Prostate gland (tissue), 2 donors: Measurements from ENCODE around the gene BFSP1. TPM values are rescaled to one million over a fixed set of nuclear protein-coding genes. Genes with fewer than 3 reads are reported as not detected.

Source experiments
- DNase-seq: peaks from one replicate; pipeline ENCODE4 v3.0.0-alpha.2; 2019; ENCODE audit warnings: low spot score
- H3K27ac ChIP-seq, 2 donors: fragments of 200-600 bp; sonication (generic); 2 replicates each; pipeline ENCODE4 v1.5.1; 2017 to 2019
- H3K27me3 ChIP-seq: fragments of 200-600 bp; sonication (generic); replicated peaks from 2 replicates; pipeline ENCODE4 v1.5.1; 2019; ENCODE audit not compliant: insufficient read depth
- H3K36me3 ChIP-seq, 2 donors: fragments of 200-600 bp; sonication (generic); 1 replicate in 1 of 2; 2 replicates in 1 of 2; pipeline versions ENCODE4 v1.5.1 to v1.8.1; 2017 to 2019
- H3K4me1 ChIP-seq: fragments of 200-600 bp; sonication (generic); replicated peaks from 2 replicates; pipeline ENCODE4 v1.5.1; 2019
- H3K4me3 ChIP-seq, 2 donors: fragments of 200-600 bp; sonication (generic); 2 replicates each; pipeline ENCODE4 v1.5.1; 2017 to 2019
- H3K9me3 ChIP-seq: fragments of 200-600 bp; sonication (generic); 2 replicates; pipeline ENCODE4 v1.5.1; 2017
- CTCF ChIP-seq, 4 experiments: fragments of 200-600 bp in 2 of 4; fragments of 450-650 bp in 2 of 4; sonication (generic) in 2 of 4; IDR thresholded peaks; 1 replicate in 3 of 4; 2 replicates in 1 of 4; pipeline ENCODE4 v1.5.1; 2016 to 2019; ENCODE audit warnings: antibody characterized with exemption in 4 of 4, mild to moderate bottlenecking in 2 of 4, moderate library complexity in 2 of 4
- POLR2A ChIP-seq: fragments of 450-650 bp; IDR thresholded peaks from one replicate; pipeline ENCODE4 v1.6.1; 2016; ENCODE audit warnings: antibody characterized with exemption, mild to moderate bottlenecking
- POLR2AphosphoS5 ChIP-seq: sonication (generic); formaldehyde crosslinking; IDR thresholded peaks from one replicate; pipeline ENCODE4 v1.6.1; 2017; ENCODE audit warnings: antibody characterized with exemption
- WGBS: methylation state at CpG from one replicate; pipeline ENCODE4 v1.1.5; 2018; 5-methylcytosine and 5-hydroxymethylcytosine counted together
- intact Hi-C: fragments of 100-400 bp; cut with DNase I; formaldehyde crosslinking; loops from one replicate; pipeline ENCODE4 v1.14.2; 2022
- total RNA-seq, 2 donors: library from RNA; depleted of rRNA; stranded (reverse); fragments of >200 nt; gene quantifications; one replicate each; pipeline ENCODE4 v1.1.0, GENCODE V29; 2016

BFSP1 gene
- total RNA-seq, 2 donors from 2014 or later, result 0.27 to 6.9 TPM

GRCh38 chr20:17505636-17506517 is 25.3 kb downstream of the BFSP1 start:
- no peak for DNase-seq
- intact Hi-C loops, result loop anchor here (1.0 to 5.0 kb wide), 2 partner anchors 111 to 391 kb away; no protein-coding TSS in a partner anchor
- no peaks in the 10 kb centered on the region for H3K9me3 ChIP-seq
- 85% methylated on average over 19 of the region's 19 CpGs for WGBS
- no peaks in the 10 kb centered on the region for H3K36me3 ChIP-seq
- TF ChIP-seq POLR2AphosphoS5 (no peak), CTCF (IDR thresholded peaks at IDR 0.05) (no peak), POLR2A (no peak)
- H3K27me3 ChIP-seq, result no peaks in the 10 kb centered on the region
- no peaks in the 10 kb centered on the region for H3K4me1 ChIP-seq
- peak overlapping the region; percentile 30 to 34 for H3K4me3 ChIP-seq
- H3K27ac ChIP-seq, result no peak overlapping the region

- peak; percentile 18 for DNase-seq
- no peaks in the 10 kb centered on the region for H3K4me1 ChIP-seq
- TF ChIP-seq POLR2AphosphoS5, result no peak
- TF ChIP-seq CTCF (IDR thresholded peaks at IDR 0.05), result peak; percentile 60 to 77 (median 68)
- H3K27me3 ChIP-seq, result no peaks in the 10 kb centered on the region
- intact Hi-C loops, result loop anchor here (1.0 to 5.0 kb wide), 4 partner anchors 112 to 492 kb away; no protein-coding TSS in a partner anchor
- H3K4me3 ChIP-seq, result peak overlapping the region; percentile 30 to 34
- WGBS, result 3% methylated on average over 27 of the region's 30 CpGs
- peak overlapping the region in 1 of 2 donors; percentile 15 for H3K27ac ChIP-seq
- H3K36me3 ChIP-seq, result no peaks in the 10 kb centered on the region
- H3K9me3 ChIP-seq, result no peaks in the 10 kb centered on the region
Observed at GRCh38 chr20:17504898-17505635, 26.1 kb downstream of the BFSP1 start.

- Histone ChIP-seq H3K27ac (no peak overlapping the region), H3K4me3 (peak overlapping the region in 1 of 2 donors; percentile 34), H3K27me3 (no peaks in the 10 kb centered on the region), H3K4me1 (no peaks in the 10 kb centered on the region), H3K9me3 (no peaks in the 10 kb centered on the region), H3K36me3 (no peaks in the 10 kb centered on the region)
- DNase-seq, result no peak
- no peak for TF ChIP-seq POLR2AphosphoS5
- TF ChIP-seq POLR2A, result no peak
- TF ChIP-seq CTCF (IDR thresholded peaks at IDR 0.05), result no peak
- intact Hi-C loops, result loop anchor here (5.0 kb wide), 2 partner anchors 433 to 493 kb away; no protein-coding TSS in a partner anchor
- WGBS, result 37% methylated on average over 23 of the region's 23 CpGs
Observed at GRCh38 chr20:17504066-17504897, 26.9 kb downstream of the BFSP1 start.

GRCh38 chr20:17503301-17504065 is 27.7 kb downstream of the BFSP1 start:
- TF ChIP-seq CTCF (IDR thresholded peaks at IDR 0.05), result no peak
- no peak for TF ChIP-seq POLR2AphosphoS5
- TF ChIP-seq POLR2A, result no peak
- intact Hi-C loops, result loop anchor here (5.0 kb wide), 2 partner anchors 434 to 494 kb away; no protein-coding TSS in a partner anchor
- Histone ChIP-seq H3K4me1 (no peaks in the 10 kb centered on the region), H3K4me3 (no peak overlapping the region), H3K27me3 (no peaks in the 10 kb centered on the region), H3K9me3 (no peaks in the 10 kb centered on the region), H3K36me3 (no peaks in the 10 kb centered on the region), H3K27ac (no peak overlapping the region)
- DNase-seq, result no peak
- 77% methylated on average over 6 of the region's 6 CpGs for WGBS
